ENCODE measurements around the gene E2F3. TPM values are rescaled to one million over a fixed set of nuclear protein-coding genes. Genes with fewer than 3 reads are reported as not detected.

Gene E2F3
- total and polyA plus RNA-seq, 2 donors from 2014 or later = 3.7 to 11.0 TPM

- H3K27ac ChIP-seq (ENCODE audit: low read depth in 2 of 2, low read length in 2 of 2) = no peak overlapping the region
- H3K4me3 ChIP-seq (ENCODE audit: low read length in 3 of 3) = no peak overlapping the region
- H3K9me3 ChIP-seq (ENCODE audit: control insufficient read depth in 2 of 3, insufficient read depth in 1 of 3, low read length in 3 of 3) = no peaks in the 10 kb centered on the region
- DNase-seq (no peak), FAIRE-seq (no peak)
- H3K4me1 ChIP-seq (ENCODE audit: control insufficient read depth in 2 of 3, insufficient read depth in 2 of 3, low read depth in 1 of 3, low read length in 3 of 3) = no peaks in the 10 kb centered on the region
- peaks cover 0 to 12% (median 0%) of the 10 kb centered on the region in 3 donors for H3K36me3 ChIP-seq (ENCODE audit: control insufficient read depth in 2 of 3, insufficient read depth in 3 of 3, low read length in 3 of 3)
- H3K9ac ChIP-seq (ENCODE audit: low read length in 3 of 3) = no peak overlapping the region
- intact Hi-C loops (cut with DNase I) = no loop called here
- H3K27me3 ChIP-seq (ENCODE audit: control insufficient read depth, insufficient read depth, low read length) = no peaks in the 10 kb centered on the region
- no peak for TF ChIP-seq CTCF (IDR thresholded peaks at IDR 0.05; ENCODE audit: borderline replicate concordance, extremely low read depth, insufficient read depth)
These were observed 86.1 kb downstream of the E2F3 start for GRCh38 chr6:20487669-20488375.

- H3K9me3 ChIP-seq (ENCODE audit: control insufficient read depth in 2 of 3, insufficient read depth in 1 of 3, low read length in 3 of 3) = no peaks in the 10 kb centered on the region
- intact Hi-C loops (cut with DNase I) = no loop called here
- no peak overlapping the region for H3K27ac ChIP-seq (ENCODE audit: low read depth in 2 of 2, low read length in 2 of 2)
- H3K4me3 ChIP-seq (ENCODE audit: low read length in 3 of 3) = no peak overlapping the region
- FAIRE-seq (no peak), DNase-seq (no peak)
- peaks cover 0 to 12% (median 0%) of the 10 kb centered on the region in 3 donors for H3K36me3 ChIP-seq (ENCODE audit: control insufficient read depth in 2 of 3, insufficient read depth in 3 of 3, low read length in 3 of 3)
- no peak for TF ChIP-seq CTCF (IDR thresholded peaks at IDR 0.05; ENCODE audit: borderline replicate concordance, extremely low read depth, insufficient read depth)
- no peaks in the 10 kb centered on the region for H3K4me1 ChIP-seq (ENCODE audit: control insufficient read depth in 2 of 3, insufficient read depth in 2 of 3, low read depth in 1 of 3, low read length in 3 of 3)
- no peaks in the 10 kb centered on the region for H3K27me3 ChIP-seq (ENCODE audit: control insufficient read depth, insufficient read depth, low read length)
- no peak overlapping the region for H3K9ac ChIP-seq (ENCODE audit: low read length in 3 of 3)
These were observed 88.9 kb downstream of the E2F3 start for GRCh38 chr6:20490591-20490990.

GRCh38 chr6:20492099-20492498 is 90.4 kb downstream of the E2F3 start:
- Histone ChIP-seq H3K4me3 (ENCODE audit: low read length in 3 of 3) (no peak overlapping the region), H3K9me3 (ENCODE audit: control insufficient read depth in 2 of 3, insufficient read depth in 1 of 3, low read length in 3 of 3) (no peaks in the 10 kb centered on the region), H3K4me1 (ENCODE audit: control insufficient read depth in 2 of 3, insufficient read depth in 2 of 3, low read depth in 1 of 3, low read length in 3 of 3) (no peaks in the 10 kb centered on the region), H3K9ac (ENCODE audit: low read length in 3 of 3) (no peak overlapping the region), H3K27me3 (ENCODE audit: control insufficient read depth, insufficient read depth, low read length) (no peaks in the 10 kb centered on the region), H3K36me3 (ENCODE audit: control insufficient read depth in 2 of 3, insufficient read depth in 3 of 3, low read length in 3 of 3) (peaks cover 0 to 12% (median 0%) of the 10 kb centered on the region in 3 donors), H3K27ac (ENCODE audit: low read depth in 2 of 2, low read length in 2 of 2) (no peak overlapping the region)
- intact Hi-C loops (cut with DNase I) = no loop called here
- DNase-seq (no peak), FAIRE-seq (no peak)
- TF ChIP-seq CTCF (IDR thresholded peaks at IDR 0.05; ENCODE audit: borderline replicate concordance, extremely low read depth, insufficient read depth) = no peak
